ENCODE data around the gene SORBS2.

The SORBS2 gene

DNA sequence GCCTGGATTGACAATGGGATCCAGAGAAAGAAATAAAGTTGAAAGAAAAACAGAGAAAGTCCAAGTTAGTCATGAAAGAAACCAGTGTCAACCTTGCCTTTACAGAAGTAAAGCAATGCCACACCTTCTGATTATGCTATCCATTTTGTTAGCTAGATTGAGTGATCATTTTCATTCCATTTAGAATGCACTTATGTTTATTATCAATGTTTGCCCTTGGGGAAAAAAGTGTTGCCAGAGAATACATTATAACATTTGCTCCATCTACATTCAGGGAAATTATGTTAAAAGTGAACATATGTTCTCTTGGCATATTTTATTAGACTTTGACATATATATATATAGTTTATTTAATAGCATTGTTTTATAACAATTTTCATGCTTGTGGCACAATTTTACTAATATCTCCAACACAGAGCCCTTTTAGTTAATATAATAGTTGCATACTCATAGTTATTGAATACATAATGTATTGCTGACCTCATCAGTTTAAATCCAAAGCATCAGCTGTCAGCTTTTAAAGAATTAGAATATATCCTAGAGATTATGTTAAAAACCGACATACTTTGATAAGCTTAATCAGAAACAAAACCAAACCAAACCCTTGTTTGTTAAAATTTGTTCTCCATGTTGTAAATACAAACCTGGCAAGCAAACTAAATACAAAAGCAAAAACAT, 134.2 kb downstream of the SORBS2 start:
- no peak for DNase-seq (ENCODE audit: low read depth)

- no peak for DNase-seq (ENCODE audit: low read depth)
Observed at GRCh38 chr4:185672618-185673017, 139.4 kb downstream of the SORBS2 start.

- no peak for DNase-seq (ENCODE audit: low read depth)
Observed at GRCh38 chr4:185672151-185672550, 139.8 kb downstream of the SORBS2 start.

- DNase-seq (ENCODE audit: low read depth) = no peak
Observed at GRCh38 chr4:185671496-185671895, 140.5 kb downstream of the SORBS2 start.

GRCh38 chr4:185671066-185671465, 140.9 kb downstream of the SORBS2 start:
- DNase-seq (ENCODE audit: low read depth) = no peak

DNA sequence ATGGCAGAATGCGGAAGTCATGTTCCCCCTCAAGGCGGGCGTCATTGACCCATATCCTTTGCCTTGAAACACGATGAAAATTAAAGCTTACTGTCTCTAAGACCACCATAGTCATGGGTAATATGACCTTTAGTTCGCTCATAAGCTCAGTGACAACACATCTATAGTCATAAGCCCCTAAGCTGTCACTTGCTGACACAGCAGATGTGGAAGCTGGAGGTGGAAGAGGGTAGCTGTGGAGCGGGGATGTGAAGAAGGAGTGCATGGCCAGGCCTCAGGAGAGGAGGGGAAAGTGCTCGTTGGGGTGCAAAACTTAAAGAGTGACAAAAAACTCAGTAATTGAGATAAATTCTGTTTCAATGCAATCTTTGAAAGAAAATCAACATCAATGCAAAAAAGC, 142.7 kb downstream of the SORBS2 start:
- DNase-seq (ENCODE audit: low read depth) = no peak

DNA sequence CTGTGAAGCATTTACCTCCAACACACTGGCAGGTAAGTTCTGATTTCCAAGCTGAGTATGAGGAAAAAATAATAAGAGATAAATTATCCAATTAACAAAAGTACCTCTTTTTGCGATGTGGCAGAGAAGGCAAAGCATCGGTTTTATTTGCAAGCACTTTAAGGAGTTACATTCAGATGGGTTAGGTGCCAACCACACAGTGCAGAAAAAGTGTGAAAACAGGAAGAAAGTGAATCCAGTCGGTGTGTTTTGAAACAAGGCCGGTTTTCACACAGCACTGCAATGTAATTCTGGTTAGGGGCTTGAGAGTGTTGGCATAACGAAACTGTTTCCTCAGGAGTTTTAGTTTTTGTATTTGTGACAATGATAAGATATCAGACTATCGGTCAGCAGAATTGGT, 145.8 kb downstream of the SORBS2 start:
- DNase-seq (ENCODE audit: low read depth) = no peak

- DNase-seq (ENCODE audit: low read depth) = no peak
Observed at GRCh38 chr4:185665655-185666054, 146.3 kb downstream of the SORBS2 start.

DNA sequence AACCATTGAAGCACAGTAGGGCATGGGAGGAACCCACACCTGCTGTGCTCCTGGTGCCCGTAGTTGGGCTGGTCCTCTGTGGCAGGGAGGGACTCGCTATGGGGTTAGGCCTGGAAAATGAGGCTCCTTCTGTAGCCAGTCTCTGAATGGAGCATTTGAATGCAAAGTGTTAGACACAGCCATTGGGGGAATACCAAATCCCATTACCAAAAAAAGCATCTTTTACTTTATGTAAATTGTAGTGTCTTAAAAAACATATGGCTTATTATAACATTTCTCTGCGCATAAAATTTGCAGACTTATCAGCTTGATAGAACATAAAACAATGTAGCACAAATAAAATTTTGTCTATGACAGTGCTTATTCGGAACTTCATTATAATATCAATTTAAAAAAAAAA, 147.5 kb downstream of the SORBS2 start:
- DNase-seq (ENCODE audit: low read depth) = no peak

DNA sequence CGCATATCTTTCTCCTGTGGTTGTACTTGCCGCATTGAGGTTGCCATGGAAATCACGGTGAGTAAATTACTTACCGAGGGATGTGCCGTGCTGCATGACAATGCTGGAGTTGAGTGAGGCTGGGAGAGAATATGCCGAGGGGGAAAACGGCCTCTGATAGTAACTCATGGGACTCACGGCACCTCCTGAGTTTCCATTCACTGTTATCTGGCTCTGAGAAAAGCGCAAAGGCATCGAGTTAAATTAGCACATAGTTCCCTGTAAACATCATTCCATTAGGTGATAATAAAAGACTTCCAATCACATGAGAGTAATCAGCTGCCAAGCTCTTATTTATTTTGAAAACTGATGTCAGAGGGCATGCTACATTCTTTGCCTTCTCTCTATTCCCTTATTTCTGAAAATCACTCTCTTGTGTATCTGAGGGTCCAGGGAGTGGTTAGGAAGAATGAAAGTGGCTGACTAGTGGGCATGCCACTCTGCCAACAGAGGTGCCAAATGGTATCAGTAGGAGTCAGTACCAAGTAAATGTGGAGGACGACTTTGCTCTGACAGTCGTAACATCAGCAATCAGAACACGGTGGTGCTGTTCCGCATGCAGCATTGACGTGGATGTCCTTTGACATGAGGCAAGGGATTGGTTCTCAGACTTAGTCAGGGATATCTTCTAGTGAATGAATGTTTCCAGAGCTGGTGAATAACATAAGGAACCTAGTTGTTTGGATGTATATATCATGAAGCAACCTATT, 149.8 kb downstream of the SORBS2 start:
- DNase-seq (ENCODE audit: low read depth) = no peak

- no peak for DNase-seq (ENCODE audit: low read depth)
Observed at GRCh38 chr4:185660340-185660739, 151.7 kb downstream of the SORBS2 start.

GRCh38 chr4:185657699-185658098, 154.3 kb downstream of the SORBS2 start:
- no peak for DNase-seq (ENCODE audit: low read depth)

DNA sequence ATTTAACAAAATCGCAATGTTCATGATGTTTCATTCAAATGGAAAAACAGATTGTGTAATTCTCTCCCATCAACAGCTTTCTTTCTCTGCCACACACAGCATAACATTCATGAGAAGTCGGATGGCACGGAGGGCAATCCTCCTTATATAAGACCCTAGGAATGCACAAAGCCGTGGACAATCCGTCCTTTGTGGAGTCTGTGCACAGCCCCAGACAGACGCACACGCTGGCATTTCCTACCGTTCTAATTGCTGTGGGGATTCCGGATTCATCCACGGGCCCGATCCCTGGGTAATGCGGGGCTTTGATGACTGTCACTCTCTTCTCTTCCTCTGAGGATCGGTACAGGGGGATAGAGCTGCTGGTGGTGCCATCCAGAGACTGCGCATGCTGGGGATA, 154.8 kb downstream of the SORBS2 start:
- DNase-seq (ENCODE audit: low read depth) = no peak

DNA sequence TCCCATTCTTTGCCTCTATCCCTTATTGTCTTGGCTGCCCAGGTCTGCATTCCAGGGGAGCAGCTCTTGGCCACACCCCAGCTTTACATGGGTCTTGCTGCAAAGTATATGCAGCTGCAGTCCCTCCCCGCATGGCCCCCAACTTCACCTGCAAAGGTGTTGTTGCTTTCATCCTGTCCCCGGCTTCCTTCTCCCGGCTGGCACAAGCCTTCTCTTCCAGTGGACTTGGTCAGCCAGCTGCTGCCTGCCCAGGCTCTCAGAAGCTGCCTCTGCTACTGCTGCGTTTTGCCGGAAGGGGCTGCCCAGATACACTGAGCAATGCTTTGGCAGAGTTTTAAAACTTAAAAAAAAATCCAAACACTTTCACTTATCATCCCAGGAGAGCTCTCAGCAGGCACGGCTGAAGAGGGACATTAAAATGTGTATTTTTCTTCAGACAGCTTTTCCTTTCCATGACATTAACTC, 155.5 kb downstream of the SORBS2 start:
- DNase-seq (ENCODE audit: low read depth) = no peak

GRCh38 chr4:185654965-185655554, 156.9 kb downstream of the SORBS2 start:
- no peak for DNase-seq (ENCODE audit: low read depth)

GRCh38 chr4:185654311-185654710, 157.7 kb downstream of the SORBS2 start:
- DNase-seq (ENCODE audit: low read depth) = no peak

DNA sequence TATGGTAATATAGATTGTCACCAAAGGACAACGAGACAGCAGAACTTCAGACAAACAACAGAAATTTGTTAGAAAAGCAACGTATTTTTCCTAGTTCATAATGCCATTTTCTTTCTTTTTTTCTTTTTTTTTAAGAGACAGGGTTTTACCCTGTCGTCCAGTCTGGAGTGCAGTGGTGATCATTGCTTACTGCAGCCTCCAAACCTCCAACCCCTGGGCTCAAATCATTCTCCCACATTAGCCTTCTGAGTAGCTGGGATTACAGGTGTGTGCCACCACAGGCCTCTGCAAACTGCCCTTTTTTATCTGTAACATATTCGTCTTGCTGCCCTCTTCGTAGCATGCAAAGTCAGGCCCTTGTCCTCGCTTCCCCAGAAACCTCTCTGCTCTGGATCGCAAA, 160.1 kb downstream of the SORBS2 start:
- no peak for DNase-seq (ENCODE audit: low read depth)

GRCh38 chr4:185651137-185651677, 160.8 kb downstream of the SORBS2 start:
- no peak for DNase-seq (ENCODE audit: low read depth)

GRCh38 chr4:185648631-185649030, 163.4 kb downstream of the SORBS2 start:
- DNase-seq (ENCODE audit: low read depth) = no peak

GRCh38 chr4:185645403-185645802, 166.6 kb downstream of the SORBS2 start:
- DNase-seq (ENCODE audit: low read depth) = no peak

- no peak for DNase-seq (ENCODE audit: low read depth)
Observed at GRCh38 chr4:185644408-185644807, 167.6 kb downstream of the SORBS2 start.

- no peak for DNase-seq (ENCODE audit: low read depth)
Observed at GRCh38 chr4:185642907-185643306, 169.1 kb downstream of the SORBS2 start.

All from GM04504 (cell line).